CD4-positive, alpha-beta T cell treated with Interleukin-17A for 4 hours (primary cell): Measurements from ENCODE around the gene PANX2.
"Not testable (repeated sequence)": the region's sequence is repeated elsewhere in the genome, so short reads cannot be mapped to it uniquely, and the experiment has no call there.

ENCODE experiments used
- DNase-seq: peaks from one replicate; pipeline ENCODE4 v3.0.0-alpha.2; 2020; ENCODE audit warnings: mixed read lengths

PANX2 gene

DNA sequence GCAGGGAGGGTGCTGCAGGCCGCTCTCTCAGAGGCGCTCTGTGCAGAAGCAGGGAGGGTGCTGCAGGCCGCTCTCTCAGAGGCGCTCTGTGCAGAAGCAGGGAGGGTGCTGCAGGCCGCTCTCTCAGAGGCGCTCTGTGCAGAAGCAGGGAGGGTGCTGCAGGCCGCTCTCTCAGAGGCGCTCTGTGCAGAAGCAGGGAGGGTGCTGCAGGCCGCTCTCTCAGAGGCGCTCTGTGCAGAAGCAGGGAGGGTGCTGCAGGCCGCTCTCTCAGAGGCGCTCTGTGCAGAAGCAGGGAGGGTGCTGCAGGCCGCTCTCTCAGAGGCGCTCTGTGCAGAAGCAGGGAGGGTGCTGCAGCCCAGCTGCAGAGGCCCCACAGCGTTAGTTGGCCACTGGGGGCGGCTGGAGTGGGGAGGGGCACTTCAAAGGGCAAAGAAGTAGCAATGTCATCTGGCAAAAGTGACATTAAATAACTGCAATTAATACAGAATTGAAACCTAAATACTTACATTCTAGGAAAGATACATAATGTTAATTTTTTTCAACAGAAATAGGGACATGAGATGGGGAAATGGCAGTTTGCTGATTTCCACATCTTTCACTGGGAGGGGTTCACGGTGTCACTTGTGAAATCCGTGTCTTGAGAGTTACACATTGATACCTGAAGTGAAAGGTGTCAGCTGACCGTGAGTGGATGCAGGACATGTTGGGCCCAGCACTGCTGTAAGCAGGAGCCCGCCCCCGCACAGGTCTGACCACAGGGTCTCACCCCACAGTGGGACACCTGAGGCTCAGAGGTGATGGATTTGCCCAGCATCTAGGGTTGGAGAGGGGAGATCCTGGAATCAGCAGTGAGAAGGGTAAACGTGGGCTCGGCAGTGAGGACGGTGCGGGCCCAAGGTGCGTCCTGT, 23.0 kb upstream of the PANX2 start:
- DNase-seq: not testable (repeated sequence)

DNA sequence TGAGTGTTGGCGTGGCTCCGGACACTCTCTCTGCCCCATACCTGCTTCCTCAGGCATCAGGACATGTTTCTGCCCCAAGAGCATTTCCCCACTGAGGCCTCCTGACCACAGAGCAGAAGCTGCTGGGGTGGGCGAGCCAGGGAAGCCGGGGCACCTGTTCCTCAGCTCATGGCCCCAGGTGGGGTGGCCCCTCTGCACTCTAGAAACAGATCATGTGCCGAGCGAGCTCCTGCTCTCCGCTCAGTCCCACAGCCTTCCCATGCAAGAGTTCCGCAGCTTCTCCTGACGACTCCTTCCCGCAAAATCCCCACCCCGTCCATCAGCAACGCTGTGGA, 22.4 kb upstream of the PANX2 start:
- DNase-seq: no peak

DNA sequence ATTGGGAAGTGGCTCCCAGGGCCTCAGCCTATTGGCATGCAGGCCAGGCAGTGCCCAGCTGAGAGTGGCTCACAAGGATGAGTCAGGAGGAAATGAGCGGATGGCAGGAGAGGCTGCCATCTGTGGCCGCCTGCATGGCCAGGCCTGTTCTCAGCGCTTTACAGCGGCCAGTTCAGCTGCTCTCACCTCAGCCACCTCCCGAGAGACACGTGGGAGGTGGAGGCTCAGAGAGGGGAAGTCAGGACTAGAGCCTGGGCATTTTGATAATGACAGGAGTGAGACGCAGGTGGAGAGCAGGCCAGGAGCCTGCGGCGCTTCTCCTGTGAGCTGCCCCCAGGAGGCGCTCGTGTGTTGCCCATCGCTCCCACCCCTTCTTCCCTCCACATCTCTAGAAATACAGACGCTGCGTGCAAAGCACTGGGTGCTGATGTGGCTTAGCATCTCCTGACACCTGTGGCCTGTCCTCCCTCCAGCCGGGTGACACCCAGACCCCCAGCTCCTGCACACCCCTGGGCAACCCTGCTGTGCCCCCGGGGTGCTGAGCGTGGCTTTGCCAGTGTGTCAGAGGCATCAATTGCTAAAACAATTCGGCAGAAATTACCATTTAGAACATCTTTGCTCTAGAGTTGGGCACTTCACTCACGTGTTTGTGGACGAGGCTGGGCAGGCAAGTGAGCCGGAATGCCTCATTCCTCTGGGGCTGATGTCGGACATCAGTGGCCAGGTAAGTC, 21.4 kb upstream of the PANX2 start:
- DNase-seq: peak; percentile 83

DNA sequence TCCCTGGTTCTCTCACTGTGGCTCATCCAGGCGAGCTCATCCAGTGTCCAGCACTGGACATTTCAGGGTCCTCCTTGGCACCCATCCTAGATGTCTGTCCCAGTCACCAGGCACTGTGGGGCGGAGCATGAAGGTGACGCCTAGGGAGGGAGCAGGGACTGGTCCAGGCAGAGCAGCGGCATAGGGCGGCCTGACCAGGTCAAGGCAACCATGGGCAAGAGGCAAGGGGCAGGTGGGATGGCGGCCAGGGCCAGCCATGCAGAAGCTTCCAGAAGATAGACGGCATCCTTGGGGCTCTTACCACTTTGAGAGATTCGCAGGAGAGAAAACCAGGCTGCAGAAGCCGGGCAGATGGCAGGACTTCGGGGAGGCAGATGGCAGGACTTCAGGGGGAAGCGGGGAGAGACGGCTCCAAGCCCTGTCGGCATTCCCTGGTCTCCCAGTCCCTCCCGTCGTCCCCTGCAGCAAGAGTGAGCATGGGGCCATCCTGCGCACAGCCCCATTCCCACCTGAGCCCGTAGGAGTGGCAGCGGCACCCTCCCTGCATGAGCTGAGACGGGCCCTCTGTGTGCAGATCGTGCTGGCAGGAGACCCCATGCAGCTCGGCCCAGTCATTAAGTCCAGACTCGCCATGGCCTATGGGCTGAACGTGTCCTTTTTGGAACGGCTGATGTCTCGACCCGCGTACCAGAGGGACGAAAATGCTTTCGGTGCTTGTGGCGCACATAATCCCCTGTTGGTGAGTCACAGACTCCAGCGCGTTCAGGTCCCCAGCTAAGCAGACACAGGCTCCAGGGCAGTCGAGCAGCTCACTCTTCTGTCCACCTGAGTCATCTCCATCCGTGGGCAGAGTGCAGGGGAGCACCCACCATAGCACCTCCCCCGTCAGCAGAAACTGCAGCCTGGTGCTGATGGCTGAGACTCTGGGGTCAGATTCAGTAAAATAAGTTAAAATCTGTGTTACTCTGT, 20.1 kb upstream of the PANX2 start:
- no peak for DNase-seq

DNA sequence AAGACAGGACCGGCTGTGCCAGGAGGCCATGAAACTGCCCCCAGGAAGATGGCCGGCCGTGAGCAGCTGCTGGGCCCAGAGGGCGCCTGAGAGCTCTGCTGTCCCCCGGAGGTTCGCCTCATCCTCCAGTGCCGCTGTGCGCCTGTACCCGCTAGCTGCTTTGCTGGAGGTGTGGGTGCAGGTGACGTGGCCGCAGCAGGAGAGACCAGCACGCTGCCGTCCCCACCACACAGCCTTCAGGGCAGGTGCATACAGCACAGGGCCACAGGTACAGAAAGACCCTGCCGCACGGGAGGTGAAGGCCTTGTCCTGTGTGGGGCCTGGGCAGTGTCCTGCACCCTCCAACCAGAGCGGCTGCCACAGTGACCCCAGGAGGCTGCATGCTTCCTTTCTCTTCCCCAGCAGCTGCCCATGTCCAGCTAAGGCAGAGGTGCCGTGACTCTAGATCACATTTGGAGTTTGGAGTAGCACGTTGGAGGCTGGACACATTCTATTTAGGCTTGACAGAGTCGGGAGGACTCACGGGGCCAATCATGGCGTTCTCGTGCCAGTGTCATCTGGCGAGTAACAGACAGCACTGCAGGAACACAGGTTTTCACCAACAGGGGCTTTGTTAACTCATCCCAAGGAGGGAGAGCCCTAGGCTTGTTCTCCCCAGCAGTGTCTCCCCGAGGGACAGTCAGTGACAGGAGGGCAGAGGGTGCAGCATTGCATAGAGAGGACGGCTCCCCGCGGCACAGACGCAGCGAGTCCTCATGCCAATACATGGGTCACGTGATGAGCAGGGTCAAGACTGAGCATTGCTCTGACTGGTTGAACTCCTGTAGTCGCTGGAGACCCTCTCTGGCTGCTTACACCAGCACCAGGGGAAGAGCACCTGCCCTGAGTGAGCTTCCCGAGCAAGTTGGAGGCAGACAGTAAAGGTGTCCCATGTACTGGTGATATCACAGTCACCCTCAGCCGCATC, 18.7 kb upstream of the PANX2 start:
- DNase-seq: no peak

DNA sequence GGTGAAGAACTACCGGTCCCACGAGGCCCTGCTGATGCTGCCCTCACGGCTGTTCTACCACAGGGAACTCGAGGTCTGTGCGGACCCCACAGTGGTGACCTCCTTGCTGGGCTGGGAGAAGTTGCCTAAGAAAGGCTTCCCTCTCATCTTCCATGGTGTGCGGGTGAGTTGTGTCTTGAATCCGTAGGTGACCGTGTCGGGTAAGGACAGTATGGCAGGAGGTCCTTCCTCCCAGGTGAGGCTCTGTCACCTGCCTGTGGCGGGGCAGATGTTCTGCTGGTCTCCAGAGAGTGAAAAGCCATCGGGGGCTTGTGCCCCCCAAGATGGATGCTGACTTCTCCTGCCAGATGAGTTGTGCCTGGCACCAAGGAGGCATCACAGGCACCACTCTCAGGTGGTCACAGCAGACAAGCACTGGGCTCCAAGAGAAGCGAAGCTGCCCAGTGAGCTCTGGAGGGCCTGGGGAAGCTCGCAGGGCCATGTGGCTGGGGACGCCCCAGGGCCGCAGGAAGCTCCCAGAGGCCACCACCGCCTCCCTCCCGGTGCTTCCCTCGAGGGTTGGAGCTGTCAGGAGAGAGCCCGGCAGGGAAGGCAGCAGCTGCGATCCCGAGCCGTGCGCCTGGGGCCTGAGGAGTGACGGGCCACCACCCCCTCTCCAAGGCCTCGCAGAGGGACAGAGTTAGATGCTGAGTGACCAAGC, 17.3 kb upstream of the PANX2 start:
- no peak for DNase-seq

DNA sequence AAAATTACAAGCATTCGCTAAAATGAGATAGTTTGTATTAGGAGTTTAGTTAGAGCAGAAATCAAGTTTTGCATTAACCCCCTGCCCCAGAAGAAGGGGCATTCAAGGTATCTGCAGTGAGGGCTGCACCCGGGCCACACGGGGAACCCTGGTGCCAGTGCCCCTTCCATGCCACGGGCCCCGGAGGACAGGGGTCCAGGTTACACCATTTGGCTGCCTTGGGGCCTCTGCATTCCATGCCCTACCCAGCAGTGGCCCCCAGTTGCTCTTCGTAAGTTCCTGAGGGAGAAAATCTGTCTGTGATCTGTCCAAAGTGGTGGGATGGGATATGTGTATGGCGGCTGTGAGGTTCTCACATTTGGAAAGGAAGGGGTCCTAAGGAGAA, 16.8 kb upstream of the PANX2 start:
- no peak for DNase-seq

DNA sequence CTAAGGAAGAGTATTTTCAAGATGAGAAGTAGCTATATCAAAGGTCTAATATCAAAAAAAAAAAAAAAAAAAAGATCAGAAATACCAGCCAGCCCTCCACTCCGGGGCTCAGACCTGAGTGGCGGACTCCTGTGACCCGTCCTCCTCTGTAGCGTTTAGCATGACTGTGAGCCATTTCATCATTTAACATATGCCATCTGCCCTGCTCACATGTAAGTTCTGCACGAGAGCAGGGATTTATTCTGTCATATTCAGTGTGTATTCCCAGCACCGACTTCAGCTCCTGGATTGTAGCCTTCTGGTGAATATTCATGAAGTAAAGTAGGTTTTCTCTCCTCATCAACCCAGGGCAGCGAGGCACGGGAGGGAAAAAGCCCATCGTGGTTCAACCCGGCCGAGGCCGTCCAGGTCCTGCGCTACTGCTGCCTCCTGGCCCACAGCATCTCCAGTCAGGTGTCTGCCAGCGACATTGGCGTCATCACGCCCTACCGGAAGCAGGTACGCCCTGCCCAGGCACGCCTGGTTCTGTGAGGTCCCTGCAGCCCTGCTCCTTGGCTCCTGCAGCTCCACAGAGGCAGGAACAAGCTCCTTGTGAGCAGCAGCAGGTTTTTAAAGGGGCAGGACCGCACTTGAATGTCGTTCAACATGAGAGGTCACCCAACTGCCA, 12.7 kb upstream of the PANX2 start:
- DNase-seq: no peak

DNA sequence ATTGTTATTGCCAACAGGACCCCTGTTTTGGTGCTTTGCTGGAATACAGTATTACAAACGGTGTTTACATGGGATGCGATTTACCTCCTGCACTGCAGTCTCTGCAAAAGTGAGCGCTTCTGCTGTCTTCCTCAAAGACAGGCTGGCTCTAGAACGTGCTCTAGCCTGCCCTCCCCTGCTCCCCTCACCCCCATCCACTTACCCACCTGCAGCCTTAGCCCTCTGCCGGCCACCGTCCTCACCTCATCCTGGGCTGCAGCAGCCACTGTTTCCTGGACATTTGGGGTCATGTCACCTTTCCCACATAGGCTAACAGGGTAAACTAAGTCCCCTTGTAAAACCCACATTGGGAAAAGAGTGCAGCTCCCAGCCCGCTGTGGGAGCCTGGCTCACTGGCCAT, 9.6 kb upstream of the PANX2 start:
- no peak for DNase-seq

DNA sequence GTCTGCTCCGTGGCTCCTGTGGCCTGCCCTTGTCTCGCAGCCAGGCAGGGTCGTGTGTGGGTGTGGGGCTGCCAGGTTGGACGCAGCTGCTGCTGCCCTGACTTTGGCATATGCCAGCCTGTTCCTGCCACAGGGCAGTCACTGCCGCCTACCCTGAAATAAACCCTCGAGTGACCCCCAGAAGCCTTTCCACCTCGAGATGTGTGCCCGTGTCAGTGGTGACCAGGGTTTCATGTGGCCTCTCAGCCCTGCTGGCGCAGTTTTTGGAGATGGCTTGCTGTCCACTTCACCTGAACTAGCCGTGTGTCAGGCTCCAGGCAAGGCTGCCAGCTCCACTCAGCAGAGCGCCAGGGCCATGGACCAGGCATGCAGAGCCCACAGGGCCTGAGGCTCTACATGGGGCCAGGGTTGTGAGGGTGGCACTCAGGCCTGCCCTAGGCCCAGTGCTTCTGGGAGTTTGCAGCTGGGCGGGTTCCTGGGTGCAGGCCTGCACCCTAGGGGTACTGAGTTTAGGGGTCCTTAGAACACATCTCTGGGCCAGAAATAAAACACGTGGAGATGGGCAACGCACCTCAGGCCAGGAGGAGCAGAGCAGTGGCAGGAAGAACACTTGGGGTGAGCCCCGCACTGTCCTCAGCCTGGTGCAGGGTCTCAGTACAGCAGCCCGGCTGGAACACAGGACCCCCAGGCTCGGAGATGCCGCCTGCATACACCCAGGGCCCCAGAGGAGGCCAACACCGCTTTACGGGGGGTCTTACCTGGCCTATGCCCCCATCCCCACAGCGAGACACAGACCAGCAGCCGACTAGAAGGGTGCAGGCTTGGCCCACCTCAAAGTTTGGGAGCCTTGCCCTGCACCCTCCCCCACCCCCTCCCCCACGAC, 8.8 kb upstream of the PANX2 start:
- DNase-seq: no peak

DNA sequence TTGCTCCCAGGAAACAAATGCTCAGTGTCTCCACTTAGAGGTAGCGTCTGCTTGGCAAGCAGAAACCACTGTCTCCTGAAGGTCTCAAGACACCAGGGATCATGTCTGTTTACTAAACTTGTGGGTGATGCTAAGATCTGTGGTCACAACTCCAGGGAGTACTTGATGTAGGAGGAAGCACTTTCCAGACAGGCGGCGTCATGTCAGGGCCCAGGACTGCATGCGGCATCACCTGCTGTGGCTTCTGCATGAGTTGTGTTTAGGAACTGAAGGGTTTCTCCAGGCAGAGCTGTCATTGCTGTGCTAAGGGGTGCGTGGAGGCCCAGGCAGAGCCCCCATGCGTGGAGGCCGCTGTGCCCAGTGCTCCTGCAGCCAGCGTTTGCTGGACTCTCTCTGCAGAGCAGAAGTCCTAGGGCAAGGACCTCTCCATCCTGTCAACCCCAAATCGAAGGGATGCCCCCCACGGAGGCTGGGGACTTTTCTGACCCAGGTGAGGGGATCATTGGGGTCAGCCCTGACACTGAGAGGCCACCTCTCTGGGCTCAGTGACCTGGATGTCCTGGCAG, 8.1 kb upstream of the PANX2 start:
- no peak for DNase-seq

DNA sequence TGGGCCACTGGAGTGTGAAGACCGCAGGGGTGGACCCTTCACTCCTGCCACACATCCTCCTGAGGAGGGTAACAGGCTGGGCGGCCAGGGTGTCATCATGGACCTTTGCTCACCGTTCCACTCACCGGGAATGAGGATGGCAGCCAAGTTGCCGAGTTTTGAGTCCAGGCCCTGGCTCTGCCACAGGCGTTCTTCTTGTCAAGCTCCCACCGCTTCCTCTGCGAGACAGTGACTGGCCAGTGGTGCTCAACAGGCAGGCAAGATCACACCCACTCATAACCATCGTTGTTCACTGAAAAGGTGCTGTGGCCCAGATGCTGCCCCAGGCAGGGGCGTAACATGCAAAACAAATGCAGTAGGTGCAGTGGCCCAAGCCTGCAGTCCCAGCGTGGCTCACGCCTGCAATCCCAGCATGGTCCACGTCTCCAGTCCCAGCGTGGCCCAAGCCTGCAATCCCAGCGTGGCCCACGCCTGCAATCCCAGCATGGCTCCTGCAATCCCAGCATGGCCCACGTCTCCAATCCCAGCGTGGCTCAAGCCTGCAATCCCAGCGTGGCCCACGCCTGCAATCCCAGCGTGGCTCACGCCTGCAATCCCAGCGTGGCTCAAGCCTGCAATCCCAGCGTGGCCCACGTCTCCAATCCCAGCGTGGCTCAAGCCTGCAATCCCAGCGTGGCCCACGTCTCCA, 5.0 kb upstream of the PANX2 start:
- DNase-seq: no peak

DNA sequence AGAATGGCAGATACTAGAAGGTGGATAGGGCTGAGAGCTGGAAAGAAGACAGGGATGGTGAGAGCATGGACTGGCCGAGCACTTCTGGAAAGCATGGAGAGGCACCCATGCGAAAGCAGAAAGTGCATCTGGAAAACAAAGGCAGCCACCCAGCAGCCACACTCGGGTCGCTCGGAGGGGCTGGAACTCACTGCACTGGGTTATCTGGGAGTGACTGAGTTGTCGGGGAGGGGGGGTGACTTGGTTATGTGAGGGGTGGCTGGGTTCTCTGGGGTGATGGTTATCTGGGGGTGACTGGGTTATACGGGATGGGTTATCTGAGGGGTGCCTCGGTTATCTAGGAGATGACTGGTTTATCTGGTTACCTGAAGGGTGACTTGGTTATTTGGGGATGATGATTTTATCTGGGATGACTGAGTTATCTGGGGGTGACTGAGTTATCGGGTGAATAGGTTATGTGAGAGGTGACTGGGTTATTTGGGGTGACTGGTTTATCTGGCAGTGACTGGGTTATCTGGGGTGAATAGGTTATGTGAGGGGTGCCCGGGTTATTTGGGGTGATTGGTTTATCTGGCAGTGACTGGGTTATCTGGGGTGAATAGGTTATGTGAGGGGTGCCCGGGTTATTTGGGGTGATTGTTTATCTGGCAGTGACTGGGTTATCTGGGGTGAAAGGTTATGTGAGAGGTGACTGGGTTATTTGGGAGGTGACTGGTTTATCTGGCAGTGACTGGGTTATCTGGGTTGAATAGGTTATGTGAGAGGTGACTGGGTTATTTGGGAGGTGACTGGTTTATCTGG, 2.6 kb upstream of the PANX2 start:
- DNase-seq: no peak

DNA sequence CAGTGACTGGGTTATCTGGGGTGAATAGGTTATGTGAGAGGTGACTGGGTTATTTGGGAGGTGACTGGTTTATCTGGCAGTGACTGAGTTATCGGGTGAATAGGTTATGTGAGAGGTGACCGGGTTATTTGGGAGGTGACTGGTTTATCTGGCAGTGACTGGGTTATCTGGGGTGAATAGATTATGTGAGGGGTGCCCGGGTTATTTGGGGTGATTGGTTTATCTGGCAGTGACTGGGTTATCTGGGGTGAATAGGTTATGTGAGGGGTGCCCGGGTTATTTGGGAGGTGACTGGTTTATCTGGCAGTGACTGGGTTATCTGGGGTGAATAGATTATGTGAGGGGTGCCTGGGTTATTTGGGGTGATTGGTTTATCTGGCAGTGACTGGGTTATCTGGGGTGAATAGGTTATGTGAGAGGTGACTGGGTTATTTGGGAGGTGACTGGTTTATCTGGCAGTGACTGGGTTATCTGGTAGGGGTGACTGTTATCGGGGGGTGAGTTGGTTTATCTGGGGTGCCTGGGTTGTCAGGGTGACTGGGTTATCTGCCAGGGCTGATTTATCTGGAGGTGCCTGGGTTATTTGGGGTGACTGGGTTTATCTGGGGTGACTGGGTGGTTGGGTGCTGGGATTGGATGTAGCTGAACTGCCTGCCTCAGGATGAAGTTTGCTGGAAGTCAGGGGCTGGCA, 1.9 kb upstream of the PANX2 start:
- not testable (repeated sequence) for DNase-seq

DNA sequence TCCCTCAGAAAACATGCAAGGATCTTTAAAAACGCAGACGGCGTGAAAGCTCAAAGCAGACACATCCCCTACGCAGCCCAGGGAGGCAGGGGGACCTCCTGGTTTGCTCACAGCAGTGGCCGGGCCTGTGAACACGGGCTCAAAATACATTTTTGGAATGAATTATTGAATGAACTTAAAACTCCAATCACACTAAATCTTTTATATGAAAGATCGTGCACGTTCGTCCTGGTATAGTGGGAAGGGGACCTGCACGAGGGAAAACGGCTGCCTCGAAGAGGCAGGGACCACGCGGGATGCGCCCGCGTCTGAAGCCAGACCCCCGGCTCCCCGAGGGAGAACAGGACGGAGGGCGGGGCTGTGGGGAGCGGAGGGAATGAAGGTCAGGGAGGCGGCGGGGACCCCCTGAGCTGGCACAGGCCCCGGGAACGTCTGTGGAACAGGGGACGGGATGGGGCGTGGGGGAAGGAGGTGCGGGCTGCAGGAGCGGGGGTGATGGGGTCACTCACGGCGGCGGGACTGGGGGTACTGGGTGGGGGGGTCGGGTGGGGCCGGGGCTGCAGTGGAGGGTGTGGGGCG, 1.3 kb upstream of the PANX2 start:
- DNase-seq: no peak

DNA sequence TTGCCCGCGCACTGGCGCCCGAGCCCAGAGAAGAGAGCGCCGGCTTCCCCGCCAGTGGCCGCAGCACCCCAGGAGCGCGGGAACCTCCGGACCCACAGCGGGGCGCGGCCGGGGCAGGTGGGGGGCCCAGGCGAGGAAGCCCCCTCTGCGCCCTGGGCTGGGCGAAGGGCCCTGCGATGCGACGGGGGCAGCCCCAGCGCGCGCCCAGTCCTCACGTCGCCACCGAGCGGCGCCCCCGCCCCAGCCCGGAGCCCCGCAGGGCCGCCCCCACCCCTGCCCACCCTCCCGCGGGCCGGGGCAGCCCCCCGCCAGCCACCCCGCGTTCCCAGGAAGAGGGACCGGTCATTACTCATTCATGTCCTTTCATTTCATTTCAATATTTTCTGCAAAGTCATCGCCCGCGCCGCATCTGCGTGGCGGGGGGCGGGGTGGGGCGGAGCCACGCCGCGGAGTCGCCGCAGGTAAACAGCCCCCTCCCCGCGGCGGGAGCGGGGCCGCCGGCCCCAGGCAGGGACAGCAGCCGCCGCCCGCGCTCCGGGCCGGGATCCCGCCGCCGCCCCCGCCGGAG, 673 bp upstream of the PANX2 start:
- peak; percentile 42 for DNase-seq
